ENCODE data around the gene A3GALT2.

The A3GALT2 gene

DNA sequence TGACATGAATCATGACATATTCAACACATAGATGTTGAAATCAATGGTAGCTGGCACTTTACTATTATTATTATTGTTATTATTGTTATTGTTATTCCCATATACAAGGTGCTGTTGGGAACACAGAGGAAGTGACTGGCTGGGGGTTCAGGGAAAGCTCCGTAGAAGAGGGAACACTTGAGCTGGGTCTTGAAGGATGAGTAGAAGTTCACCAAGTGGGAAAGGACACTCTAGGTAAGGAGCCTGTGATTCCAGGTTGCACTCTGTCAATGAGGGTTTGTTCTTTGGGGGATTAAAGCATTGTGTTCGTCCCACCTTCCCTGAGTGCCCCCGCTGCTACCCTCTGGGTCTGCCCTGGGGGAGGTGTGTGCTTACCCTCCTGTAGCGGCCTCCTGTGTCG is 50.5 kb downstream of the A3GALT2 start:
- H3K27ac Mint-ChIP-seq: peak overlapping the region in 2 of 3 experiments; percentile 15 to 70
- no peak for TF ChIP-seq CTCF (IDR thresholded peaks at IDR 0.05; ENCODE audit: unreplicated experiment in 3 of 3)
- peaks cover 64% of the 10 kb centered on the region for H3K4me1 Mint-ChIP-seq
- H3K27me3 Mint-ChIP-seq (ENCODE audit: low read depth): no peaks in the 10 kb centered on the region
- no peak overlapping the region for H3K4me3 Mint-ChIP-seq
- no peaks in the 10 kb centered on the region for H3K9me3 Mint-ChIP-seq
- H3K36me3 Mint-ChIP-seq (ENCODE audit: low read depth): peaks cover 39% of the 10 kb centered on the region

DNA sequence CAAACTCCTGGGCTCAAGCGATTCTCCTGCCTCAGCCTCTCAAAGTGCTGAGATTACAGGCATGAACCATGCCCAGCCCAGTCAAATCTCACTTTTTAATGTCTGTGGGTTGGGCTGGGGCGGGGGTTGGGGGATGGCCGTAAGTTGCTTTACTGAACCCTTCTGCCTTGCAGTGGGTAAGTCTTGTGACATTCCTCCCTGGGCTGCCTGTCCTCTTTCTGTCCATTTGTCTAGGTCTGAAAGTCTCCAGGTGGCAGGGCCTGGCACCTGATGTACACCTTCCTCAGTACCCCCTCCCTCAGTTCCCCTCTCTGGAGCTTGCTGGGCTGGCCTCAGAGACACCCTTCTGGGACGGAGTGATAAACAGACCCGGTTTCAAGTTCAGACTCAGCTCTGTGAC is 51.3 kb downstream of the A3GALT2 start:
- Mint-ChIP-seq H3K27me3 (ENCODE audit: low read depth) (no peaks in the 10 kb centered on the region), H3K9me3 (no peaks in the 10 kb centered on the region), H3K4me1 (peaks cover 60% of the 10 kb centered on the region), H3K4me3 (no peak overlapping the region), H3K36me3 (ENCODE audit: low read depth) (peaks cover 33% of the 10 kb centered on the region), H3K27ac (peak overlapping the region; percentile 64 to 90 (median 76))
- TF ChIP-seq CTCF (IDR thresholded peaks at IDR 0.05; ENCODE audit: unreplicated experiment in 3 of 3): no peak

GRCh38 chr1:33268927-33269610 is 51.8 kb downstream of the A3GALT2 start:
- no peak for TF ChIP-seq CTCF (IDR thresholded peaks at IDR 0.05; ENCODE audit: unreplicated experiment in 3 of 3)
- H3K27ac Mint-ChIP-seq: peak overlapping the region; percentile 64 to 90 (median 76)
- peak overlapping the region in 1 of 3 experiments; percentile 30 for H3K4me3 Mint-ChIP-seq
- H3K4me1 Mint-ChIP-seq: peaks cover 64% of the 10 kb centered on the region
- H3K36me3 Mint-ChIP-seq (ENCODE audit: low read depth): peaks cover 28% of the 10 kb centered on the region
- no peaks in the 10 kb centered on the region for H3K9me3 Mint-ChIP-seq
- no peaks in the 10 kb centered on the region for H3K27me3 Mint-ChIP-seq (ENCODE audit: low read depth)

DNA sequence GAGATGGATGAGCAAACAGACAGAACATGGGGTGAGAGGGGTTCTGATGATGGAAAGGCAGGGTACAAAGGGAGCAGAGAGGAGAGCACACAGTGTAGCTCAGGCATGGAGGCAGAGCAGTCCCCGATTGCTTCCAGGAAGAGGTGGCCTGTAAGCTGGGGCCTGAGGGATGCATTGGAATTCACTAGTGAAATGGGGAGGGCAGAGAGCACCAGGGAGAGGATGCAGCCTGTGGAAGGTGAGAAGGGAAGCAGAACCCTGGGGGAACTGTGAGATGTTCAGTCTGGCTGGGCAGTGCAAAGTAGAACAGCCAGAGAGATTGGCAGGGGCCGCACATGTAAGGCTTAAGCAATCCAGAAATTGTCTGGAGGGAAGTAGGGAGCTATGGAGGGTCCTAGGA is 52.4 kb downstream of the A3GALT2 start:
- Mint-ChIP-seq H3K27me3 (ENCODE audit: low read depth) (no peaks in the 10 kb centered on the region), H3K36me3 (ENCODE audit: low read depth) (peaks cover 28% of the 10 kb centered on the region), H3K9me3 (no peaks in the 10 kb centered on the region), H3K4me3 (no peak overlapping the region), H3K4me1 (peaks cover 70% of the 10 kb centered on the region), H3K27ac (peak overlapping the region; percentile 20 to 90 (median 76))
- no peak for TF ChIP-seq CTCF (IDR thresholded peaks at IDR 0.05; ENCODE audit: unreplicated experiment in 3 of 3)

GRCh38 chr1:33267468-33268205 is 53.3 kb downstream of the A3GALT2 start:
- no peak for TF ChIP-seq CTCF (IDR thresholded peaks at IDR 0.05; ENCODE audit: unreplicated experiment in 3 of 3)
- Mint-ChIP-seq H3K4me1 (peaks cover 70% of the 10 kb centered on the region), H3K27ac (peak overlapping the region; percentile 24 to 76 (median 69)), H3K9me3 (no peaks in the 10 kb centered on the region), H3K27me3 (ENCODE audit: low read depth) (no peaks in the 10 kb centered on the region), H3K4me3 (no peak overlapping the region), H3K36me3 (ENCODE audit: low read depth) (peaks cover 24% of the 10 kb centered on the region)

Data from nephron (organoid).